ENCODE measurements around the gene LCN9. TPM values are rescaled to one million over a fixed set of nuclear protein-coding genes. Genes with fewer than 3 reads are reported as not detected.
A peak's percentile ranks its signal among the peaks of the same experiment; 100 is the strongest.

LCN9 gene
- polyA plus RNA-seq, 1 donor from 2014 or later = not detected

DNA sequence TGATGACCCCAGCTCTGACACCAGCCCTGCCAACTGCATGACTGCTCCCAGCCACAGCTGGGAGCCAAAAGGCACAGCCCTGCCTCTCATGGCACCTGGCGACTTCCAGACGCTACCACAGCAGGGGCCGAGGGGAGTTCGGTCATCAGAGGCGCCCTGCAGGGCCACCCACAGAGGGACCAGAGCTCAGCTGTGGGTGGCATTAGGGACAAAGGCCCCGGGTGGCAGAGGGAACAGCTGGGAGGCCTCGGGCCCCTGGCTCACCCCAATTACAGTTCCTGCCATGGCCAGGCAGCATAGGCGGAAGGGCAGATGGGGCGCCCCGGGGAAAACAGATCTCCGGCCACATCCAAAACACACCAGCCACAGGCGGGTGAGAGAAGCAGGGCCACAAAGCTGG is 32.5 kb downstream of the LCN9 start:
- Mint-ChIP-seq H3K4me1 (peaks cover 0 to 1% (median 0%) of the 10 kb centered on the region in 3 donors), H3K27me3 (no peaks in the 10 kb centered on the region), H3K9me3 (peaks cover 0 to 1% (median 0%) of the 10 kb centered on the region in 3 donors)

DNA sequence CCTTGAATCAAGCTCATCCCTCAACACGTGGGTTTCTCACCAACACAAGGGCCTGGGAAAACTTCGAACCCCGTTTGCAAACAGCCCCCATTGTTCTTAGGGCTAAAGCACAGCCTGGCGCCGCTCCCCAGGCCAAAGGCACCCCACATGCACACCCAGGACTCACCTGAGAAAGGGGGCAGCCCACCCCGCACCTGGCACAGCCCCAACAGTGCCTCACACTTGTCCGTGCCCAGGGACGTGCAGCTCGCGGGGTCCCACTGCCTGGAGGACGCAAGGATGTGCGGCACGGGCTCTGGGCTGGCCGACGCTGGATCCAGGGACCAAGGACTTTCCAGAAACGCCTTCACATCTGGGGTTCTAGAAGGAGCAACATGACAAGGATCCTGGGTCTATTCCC is 33.3 kb downstream of the LCN9 start:
- Mint-ChIP-seq H3K4me1 (peaks cover 0 to 1% (median 0%) of the 10 kb centered on the region in 3 donors), H3K27ac (no peak overlapping the region), H3K36me3 (no peaks in the 10 kb centered on the region), H3K27me3 (no peaks in the 10 kb centered on the region), H3K9me3 (peaks cover 0 to 1% (median 0%) of the 10 kb centered on the region in 3 donors), H3K4me3 (no peak overlapping the region)

More for the DNA sequence above, 32.5 kb downstream of the LCN9 start:
- no peak overlapping the region for H3K4me3 Mint-ChIP-seq
- H3K27ac Mint-ChIP-seq = no peak overlapping the region
- no peaks in the 10 kb centered on the region for H3K36me3 Mint-ChIP-seq

DNA sequence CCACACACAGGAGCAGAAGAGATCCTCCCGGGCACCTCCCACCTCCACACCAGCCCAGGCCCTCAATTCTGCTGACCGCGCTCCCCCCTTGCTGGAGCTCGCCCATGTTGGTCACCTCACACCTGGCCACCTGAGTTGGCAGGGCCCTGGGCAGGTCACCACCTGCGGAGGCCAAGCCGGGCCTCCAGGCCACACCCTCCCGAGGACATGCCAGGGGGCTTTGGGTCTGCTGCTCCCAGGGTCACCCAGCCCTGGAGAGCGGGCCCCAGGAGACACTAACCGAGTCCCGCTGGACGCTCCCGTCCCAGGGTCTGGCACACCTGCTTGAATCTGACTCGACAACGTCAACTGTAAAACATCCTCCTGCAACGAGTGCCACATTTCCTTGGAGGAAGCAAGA is 34.1 kb downstream of the LCN9 start:
- Mint-ChIP-seq H3K36me3 (no peaks in the 10 kb centered on the region), H3K27me3 (no peaks in the 10 kb centered on the region), H3K27ac (no peak overlapping the region), H3K9me3 (peaks cover 0 to 1% (median 0%) of the 10 kb centered on the region in 3 donors), H3K4me3 (no peak overlapping the region), H3K4me1 (peaks cover 0 to 1% (median 0%) of the 10 kb centered on the region in 3 donors)

DNA sequence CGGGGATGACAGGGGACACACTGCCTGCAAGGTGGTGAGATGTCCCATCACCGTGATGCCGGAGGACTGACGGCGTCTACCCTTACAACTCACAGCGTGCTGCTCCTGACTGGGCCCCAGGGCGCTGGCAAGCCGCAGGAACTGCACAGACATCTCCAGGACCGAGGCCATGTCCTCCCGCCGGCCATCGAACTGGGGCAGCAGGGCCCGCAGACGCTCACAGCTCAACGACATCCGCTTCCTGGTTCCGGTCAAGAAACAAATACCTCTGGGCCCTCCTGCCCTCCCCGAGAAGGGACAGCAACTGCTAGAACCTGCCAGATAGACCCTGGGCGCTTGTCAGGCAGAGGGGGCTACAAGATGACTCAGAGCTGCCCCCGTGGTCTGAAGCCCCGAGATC is 35.1 kb downstream of the LCN9 start:
- H3K9me3 Mint-ChIP-seq = peaks cover 0 to 1% (median 0%) of the 10 kb centered on the region in 3 donors
- no peaks in the 10 kb centered on the region for H3K36me3 Mint-ChIP-seq
- no peak overlapping the region for H3K4me3 Mint-ChIP-seq
- H3K27me3 Mint-ChIP-seq = no peaks in the 10 kb centered on the region
- H3K27ac Mint-ChIP-seq = no peak overlapping the region
- H3K4me1 Mint-ChIP-seq = peaks cover 0 to 1% (median 0%) of the 10 kb centered on the region in 3 donors

DNA sequence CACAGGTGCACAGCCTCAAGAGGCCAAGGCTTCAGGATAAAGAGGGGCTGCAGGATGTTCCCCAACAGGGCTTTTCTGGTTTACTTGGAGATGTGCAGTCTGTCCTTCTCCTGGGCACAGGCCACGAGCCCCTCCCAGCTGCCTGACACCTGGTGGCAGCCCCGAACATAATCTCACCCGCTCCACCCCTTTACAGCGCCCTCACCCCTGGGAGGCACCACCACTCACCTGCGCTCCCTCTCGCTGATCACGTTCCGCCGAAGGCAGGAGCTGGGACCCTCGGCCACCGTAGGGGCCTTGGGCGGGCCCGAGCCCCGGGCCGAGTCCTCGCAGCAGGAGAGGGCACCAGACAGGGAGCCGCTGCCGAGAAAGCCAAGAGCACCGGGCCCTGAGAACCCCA is 35.7 kb downstream of the LCN9 start:
- no peaks in the 10 kb centered on the region for H3K36me3 Mint-ChIP-seq
- no peak overlapping the region for H3K27ac Mint-ChIP-seq
- peaks cover 0 to 1% (median 0%) of the 10 kb centered on the region in 3 donors for H3K9me3 Mint-ChIP-seq
- H3K27me3 Mint-ChIP-seq = peaks cover 3% of the 10 kb centered on the region
- H3K4me3 Mint-ChIP-seq = no peak overlapping the region
- H3K4me1 Mint-ChIP-seq = peaks cover 0 to 1% (median 0%) of the 10 kb centered on the region in 3 donors

DNA sequence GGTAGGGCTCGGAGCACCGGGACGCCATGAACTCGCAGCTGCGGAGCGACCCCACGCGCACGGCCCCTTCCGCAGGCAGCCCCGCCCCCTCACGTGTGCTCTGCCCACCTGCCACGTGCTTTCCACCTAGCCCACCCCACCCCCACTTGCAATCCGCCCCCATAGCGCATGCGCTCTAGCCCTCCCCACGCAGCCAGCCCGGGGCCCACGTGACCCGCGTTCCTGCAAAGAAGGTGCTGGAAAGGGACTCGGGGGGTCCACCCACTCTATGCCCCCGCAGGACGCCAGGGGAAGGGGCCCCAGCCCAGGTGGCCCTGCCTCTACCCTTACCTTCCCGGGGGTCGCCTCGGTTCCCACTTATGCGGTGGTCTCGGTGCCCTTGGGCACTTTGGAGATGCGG is 36.3 kb downstream of the LCN9 start, which contains the start of gene SOHLH1:
SOHLH1 (minus strand) TSS at position 42 of the 400 bp plus-strand sequence; CDS start at position 28, 14 bp downstream.
- no peaks in the 10 kb centered on the region for H3K36me3 Mint-ChIP-seq
- peaks cover 4% of the 10 kb centered on the region for H3K27me3 Mint-ChIP-seq
- H3K4me3 Mint-ChIP-seq = no peak within 1 kb of the TSS
- no peaks in the 10 kb centered on the region for H3K9me3 Mint-ChIP-seq
- no peak within 1 kb of the TSS for H3K27ac Mint-ChIP-seq
- H3K4me1 Mint-ChIP-seq = peaks cover 0 to 1% (median 0%) of the 10 kb centered on the region in 3 donors

DNA sequence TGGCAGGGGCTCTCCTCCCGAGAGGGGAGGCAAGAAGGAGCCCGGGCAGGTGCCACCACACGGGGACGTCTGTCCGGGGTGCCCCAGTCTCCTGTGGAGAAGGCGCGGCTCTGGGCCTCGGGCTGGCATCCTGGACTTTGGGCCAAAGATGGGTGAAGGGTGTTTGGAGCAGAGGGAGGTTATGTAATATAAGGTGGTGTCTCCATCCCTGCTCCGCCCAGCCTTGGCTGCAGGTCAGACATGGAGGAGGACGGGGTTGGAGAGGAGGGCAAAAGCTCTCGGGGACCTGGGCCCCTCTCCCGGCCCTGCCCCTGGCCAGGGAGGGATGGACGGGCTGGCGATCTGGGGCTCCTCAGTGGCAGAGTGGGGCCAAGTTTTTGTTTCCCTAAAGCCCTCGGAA is 37.4 kb downstream of the LCN9 start:
- Mint-ChIP-seq H3K9me3 (no peaks in the 10 kb centered on the region), H3K4me3 (no peak overlapping the region), H3K36me3 (no peaks in the 10 kb centered on the region), H3K4me1 (peaks cover 0 to under 1% (median 0%) of the 10 kb centered on the region in 3 donors), H3K27me3 (peaks cover 4% of the 10 kb centered on the region), H3K27ac (no peak overlapping the region)

DNA sequence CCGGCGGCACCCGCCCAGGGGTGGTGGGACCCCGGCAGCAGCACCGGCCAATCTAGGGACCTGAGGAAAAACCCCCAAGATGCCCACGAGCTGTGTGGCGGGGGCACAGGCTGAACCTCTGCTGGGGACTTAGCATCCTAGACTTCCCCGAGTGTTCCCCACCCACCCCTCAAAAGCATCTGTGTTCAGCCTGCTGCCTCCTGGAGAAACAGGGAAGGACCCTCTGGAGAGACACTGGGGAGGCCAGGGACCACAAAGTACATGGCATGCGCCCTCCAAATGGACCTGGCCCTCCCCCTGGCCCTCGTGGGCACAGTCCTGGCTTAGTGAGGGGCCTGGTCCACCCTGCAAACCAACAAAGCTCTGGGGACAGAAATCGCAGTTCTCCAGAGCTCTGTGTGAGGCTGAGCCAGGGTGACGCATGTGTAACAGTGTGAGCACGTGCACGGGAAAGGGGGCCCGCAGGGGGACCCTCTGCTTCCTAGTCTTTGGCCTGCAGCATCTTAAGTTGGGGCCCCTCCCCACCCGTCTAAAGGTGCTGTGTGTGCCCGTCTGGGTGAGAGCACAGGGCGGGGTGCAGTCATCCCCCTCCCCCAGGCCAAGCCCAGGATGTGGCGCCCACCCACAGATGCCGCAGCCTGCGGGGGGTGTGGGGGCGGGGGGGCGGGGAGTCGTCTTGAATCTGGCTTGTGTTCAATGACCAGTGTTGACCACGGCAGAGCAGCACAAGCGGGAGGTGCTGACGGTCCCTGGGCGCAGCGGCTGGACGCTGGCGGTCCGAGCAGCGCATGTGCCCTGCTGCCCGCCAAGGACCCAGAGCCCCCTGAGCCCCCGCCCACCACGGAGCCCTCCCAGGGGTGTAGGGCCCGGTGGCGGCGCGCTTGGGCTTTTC is 38.2 kb downstream of the LCN9 start:
- peaks cover 4% of the 10 kb centered on the region for H3K27me3 Mint-ChIP-seq

DNA sequence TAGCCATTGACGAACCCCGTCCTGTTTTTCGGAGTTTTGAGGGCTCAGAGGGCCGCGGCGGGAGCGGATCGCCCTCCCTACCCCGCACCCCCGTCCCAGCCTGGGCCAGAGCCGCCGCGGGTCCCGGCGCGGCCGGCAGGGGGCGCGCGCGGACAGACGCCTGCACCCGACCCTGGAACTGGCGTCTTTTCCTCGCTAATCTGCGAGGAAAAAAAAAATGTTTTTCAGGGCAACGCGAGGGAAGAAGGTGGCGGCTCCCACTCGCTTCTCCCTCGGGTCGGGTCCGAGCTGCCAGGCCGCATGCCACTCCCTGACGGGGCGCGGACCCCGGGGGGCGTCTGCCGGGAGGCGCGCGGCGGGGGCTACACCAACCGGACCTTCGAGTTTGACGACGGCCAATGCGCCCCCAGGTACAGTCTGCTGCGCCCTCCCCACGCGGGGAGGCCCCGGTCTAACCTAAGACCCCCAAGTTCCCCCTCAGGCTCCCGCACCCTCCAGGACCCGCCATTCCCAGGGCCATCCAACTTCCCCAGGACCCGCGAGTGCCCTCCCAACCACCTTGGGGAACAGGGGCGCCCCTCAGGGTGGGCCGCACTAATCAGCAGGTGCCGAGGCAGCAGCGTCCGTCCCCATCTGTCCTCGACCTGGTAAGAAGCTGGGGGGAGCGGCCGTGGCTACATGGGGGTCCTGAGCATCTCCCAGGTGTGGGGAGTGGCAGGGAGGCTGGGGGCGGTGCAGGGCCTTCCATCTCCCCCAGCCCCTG is 39.0 kb downstream of the LCN9 start, which contains the start of gene KCNT1:
KCNT1 (plus strand) TSS at position 227 of the 763 bp plus-strand sequence; CDS start at position 301, 74 bp downstream.
- Mint-ChIP-seq H3K4me1 (no peaks in the 10 kb centered on the region), H3K27me3 (peaks cover 4% of the 10 kb centered on the region), H3K9me3 (no peaks in the 10 kb centered on the region), H3K36me3 (no peaks in the 10 kb centered on the region), H3K4me3 (peak within 1 kb of the TSS in 1 of 4 donors; percentile 17), H3K27ac (no peak within 1 kb of the TSS)

More for the DNA sequence above, 38.2 kb downstream of the LCN9 start:
- Mint-ChIP-seq H3K36me3 (no peaks in the 10 kb centered on the region), H3K4me1 (no peaks in the 10 kb centered on the region), H3K4me3 (no peak overlapping the region), H3K27ac (no peak overlapping the region), H3K9me3 (no peaks in the 10 kb centered on the region)

DNA sequence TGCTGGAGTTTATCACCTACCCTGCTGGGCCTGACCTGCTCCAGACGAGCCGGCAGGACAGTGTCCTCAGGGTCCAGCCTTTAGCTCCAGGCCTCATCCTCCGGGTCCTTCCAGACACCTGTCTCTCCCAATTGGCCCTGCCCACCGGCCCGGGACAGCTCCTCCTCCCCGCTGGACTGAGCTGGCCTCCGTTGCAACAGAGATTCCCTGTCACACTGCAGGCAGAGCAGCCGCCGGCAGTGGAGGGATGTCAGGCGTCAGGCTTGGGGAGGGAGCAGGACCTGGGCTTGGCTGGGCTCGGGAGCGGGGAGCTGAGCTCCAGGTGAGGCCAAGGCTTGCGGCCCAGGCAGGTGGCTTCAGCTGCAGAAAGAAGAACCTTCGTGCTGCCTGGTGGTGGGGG is 40.6 kb downstream of the LCN9 start:
- Mint-ChIP-seq H3K36me3 (no peaks in the 10 kb centered on the region), H3K27ac (no peak overlapping the region), H3K4me3 (no peak overlapping the region), H3K27me3 (peaks cover 4% of the 10 kb centered on the region), H3K9me3 (no peaks in the 10 kb centered on the region), H3K4me1 (no peaks in the 10 kb centered on the region)

DNA sequence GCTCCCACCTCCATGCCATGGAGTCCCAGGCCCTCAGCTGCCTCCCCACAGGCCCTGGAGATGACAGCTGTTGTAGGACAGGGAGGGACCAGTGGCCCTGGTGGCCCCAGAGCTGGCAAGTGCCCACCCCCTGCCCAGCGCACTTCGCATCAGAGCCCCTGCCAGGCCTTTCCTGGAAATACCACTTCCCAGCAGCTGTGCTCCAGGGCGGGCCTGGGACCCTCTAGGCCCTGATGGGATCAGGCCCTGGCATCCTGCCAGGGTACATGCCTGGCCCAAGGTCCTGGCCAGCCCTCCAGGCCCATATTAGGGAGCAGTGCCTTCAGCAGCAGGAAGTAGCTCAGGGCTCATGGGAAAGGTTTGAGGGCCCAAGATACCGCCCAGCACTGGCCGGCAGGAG is 41.4 kb downstream of the LCN9 start:
- no peaks in the 10 kb centered on the region for H3K36me3 Mint-ChIP-seq
- no peak overlapping the region for H3K27ac Mint-ChIP-seq
- no peak overlapping the region for H3K4me3 Mint-ChIP-seq
- no peaks in the 10 kb centered on the region for H3K9me3 Mint-ChIP-seq
- H3K27me3 Mint-ChIP-seq = peaks cover 4% of the 10 kb centered on the region
- no peaks in the 10 kb centered on the region for H3K4me1 Mint-ChIP-seq

DNA sequence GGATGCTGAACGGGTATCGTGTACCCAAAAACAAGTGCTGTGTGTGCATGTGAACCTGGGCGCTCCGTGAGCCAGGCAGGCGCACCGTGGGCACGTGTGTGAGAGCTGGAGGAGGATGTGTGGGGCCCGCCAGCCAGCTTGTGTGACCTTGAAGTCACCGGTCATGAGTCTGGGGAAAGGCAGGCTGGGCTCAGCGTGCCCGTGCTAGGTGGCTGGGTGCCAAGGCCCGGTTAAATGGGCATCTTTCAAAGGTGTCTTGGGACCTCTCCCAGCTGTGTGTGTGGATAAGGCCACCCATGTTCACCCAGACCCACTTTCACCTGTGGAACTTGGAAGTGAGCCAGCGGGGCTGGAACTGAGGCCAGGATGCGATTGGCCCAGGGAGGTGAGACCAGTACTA is 42.3 kb downstream of the LCN9 start:
- Mint-ChIP-seq H3K4me1 (no peaks in the 10 kb centered on the region), H3K36me3 (no peaks in the 10 kb centered on the region), H3K9me3 (no peaks in the 10 kb centered on the region), H3K27me3 (peaks cover 4% of the 10 kb centered on the region), H3K27ac (no peak overlapping the region), H3K4me3 (no peak overlapping the region)

DNA sequence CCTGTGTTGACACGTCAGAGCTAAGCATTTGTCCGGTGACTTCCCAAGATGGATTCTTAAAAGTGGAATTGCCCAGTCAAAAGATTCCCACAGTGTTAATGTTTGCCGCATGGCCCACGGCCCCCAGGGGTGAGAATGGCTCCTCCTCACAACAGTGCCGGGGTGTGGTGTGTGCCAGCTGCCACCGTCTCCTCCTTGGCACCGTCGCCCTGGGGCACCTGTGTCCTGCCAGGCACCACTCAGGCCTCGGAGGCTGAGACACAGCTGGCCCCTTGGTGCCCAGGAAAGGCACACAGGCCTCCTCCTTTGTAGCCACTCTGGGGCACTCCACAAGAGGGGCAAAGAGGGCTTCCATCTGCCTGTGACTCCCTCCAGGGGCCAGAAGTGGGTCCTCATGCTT is 43.2 kb downstream of the LCN9 start:
- Mint-ChIP-seq H3K36me3 (no peaks in the 10 kb centered on the region), H3K4me3 (no peak overlapping the region), H3K27ac (no peak overlapping the region), H3K9me3 (no peaks in the 10 kb centered on the region), H3K27me3 (peaks cover 4% of the 10 kb centered on the region), H3K4me1 (no peaks in the 10 kb centered on the region)

DNA sequence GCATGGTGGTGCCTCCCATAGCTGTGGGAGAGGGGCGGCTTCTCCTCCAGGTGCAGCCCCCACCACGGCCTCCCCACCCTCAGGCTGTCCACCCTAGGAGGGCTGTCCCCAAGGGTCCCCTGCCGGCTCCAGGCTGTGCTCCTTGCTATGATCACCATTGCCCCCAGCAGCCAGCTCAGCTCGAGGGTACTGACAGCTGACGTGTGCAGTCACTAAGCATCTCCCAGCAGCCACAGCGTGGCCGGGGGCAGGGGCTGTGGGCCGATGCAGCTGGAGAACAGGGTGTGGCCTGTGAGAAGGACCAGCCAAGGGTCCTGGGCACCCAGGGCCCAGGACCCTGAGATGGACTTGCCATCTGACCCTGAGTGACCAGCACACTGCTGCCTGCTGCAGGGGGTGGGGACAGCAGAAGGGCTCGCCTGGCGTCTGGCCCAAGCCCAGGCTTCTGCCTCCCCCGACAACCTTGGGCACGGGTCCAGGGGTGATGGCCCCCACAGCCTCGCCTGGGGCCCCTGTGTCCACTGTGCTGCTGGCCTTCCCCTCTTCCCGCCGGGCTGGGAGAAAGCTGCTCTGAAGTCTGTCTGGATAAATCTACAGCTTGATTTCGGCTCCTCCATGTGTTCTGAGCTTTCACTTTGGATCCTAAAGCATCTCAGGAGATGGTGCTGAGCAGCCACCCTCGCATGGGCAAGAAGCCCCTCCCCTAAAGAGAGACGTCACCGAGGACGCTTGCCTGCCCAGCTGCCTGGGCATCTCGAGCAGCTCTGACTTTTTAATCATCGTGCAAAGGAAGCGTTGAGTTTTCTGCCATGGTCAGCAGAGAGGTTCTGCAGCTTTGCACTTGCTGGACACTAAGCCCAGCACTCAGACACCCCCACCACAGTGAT is 44.4 kb downstream of the LCN9 start:
- Mint-ChIP-seq H3K9me3 (no peaks in the 10 kb centered on the region), H3K36me3 (no peaks in the 10 kb centered on the region), H3K4me1 (no peaks in the 10 kb centered on the region), H3K4me3 (no peak overlapping the region), H3K27me3 (peaks cover 6% of the 10 kb centered on the region), H3K27ac (no peak overlapping the region)

All from IgD-negative memory B cell (primary cell).